Adrenal gland (tissue), 12 donors: ENCODE results near the gene DOCK1. TPM values are rescaled to one million over a fixed set of nuclear protein-coding genes. Genes with fewer than 3 reads are reported as not detected.

ENCODE experiments used
- DNase-seq, 7 donors: peaks; one replicate each; pipeline ENCODE4 v3.0.0-alpha.2; 2019 to 2020
- H3K27ac ChIP-seq, 5 donors: fragments of 200-600 bp; sonication (generic) in 4 of 5; 1 replicate in 3 of 5; 2 replicates in 2 of 5; pipeline versions ENCODE4 v1.5.1 to v1.8.0; 2016 to 2020; ENCODE audit warnings: mild to moderate bottlenecking in 1 of 5
- H3K27me3 ChIP-seq: fragments of 200-600 bp; 2 replicates; pipeline ENCODE4 v1.8.0; 2021
- H3K36me3 ChIP-seq, 2 donors: fragments of 200-600 bp; replicated peaks in 1 of 2; 1 replicate in 1 of 2; 2 replicates in 1 of 2; pipeline versions ENCODE4 v1.5.1 to v1.8.0; 2018 to 2022
- H3K4me1 ChIP-seq, 2 donors: fragments of 200-600 bp; replicated peaks in 1 of 2; 1 replicate in 1 of 2; 2 replicates in 1 of 2; pipeline versions ENCODE4 v1.5.1 to v1.8.0; 2018 to 2021
- H3K4me3 ChIP-seq, 4 donors: fragments of 200-600 bp; sonication (generic) in 3 of 4; one replicate each; pipeline ENCODE4 v1.5.1; 2016 to 2018
- H3K9me3 ChIP-seq, 3 donors: fragments of 200-600 bp; sonication (generic) in 1 of 3; replicated peaks in 1 of 3; 1 replicate in 2 of 3; 2 replicates in 1 of 3; pipeline versions ENCODE4 v1.5.1 to v1.8.0; 2016 to 2021
- CTCF ChIP-seq, 6 experiments: fragments of 450-650 bp in 4 of 6; fragments of 200-600 bp in 2 of 6; sonication (generic) in 1 of 6; IDR thresholded peaks; 1 replicate in 5 of 6; 2 replicates in 1 of 6; pipeline versions ENCODE4 v1.5.1 to v1.8.0; 2016 to 2021; ENCODE audit warnings: antibody characterized with exemption in 6 of 6, mild to moderate bottlenecking in 2 of 6, moderate library complexity in 1 of 6
- POLR2A ChIP-seq, 2 donors: fragments of 450-650 bp; IDR thresholded peaks; one replicate each; pipeline ENCODE4 v1.6.1; 2017; ENCODE audit warnings: antibody characterized with exemption in 2 of 2, mild to moderate bottlenecking in 2 of 2, moderate library complexity in 1 of 2
- WGBS, 4 donors: extraction: QIAGEN DNeasy Blood & Tissue Kit in 2 of 4; methylation state at CpG; one replicate each; pipeline versions ENCODE4 v1.1.5 to v1.1.7; 2013 to 2017; 5-methylcytosine and 5-hydroxymethylcytosine counted together
- intact Hi-C, 2 donors: fragments of 100-400 bp; cut with DNase I; formaldehyde crosslinking; loops; one replicate each; pipeline versions ENCODE4 v1.14.1 to v1.15.0; 2022 to 2023
- polyA plus RNA-seq, 3 donors: library from polyadenylated mRNA; stranded (reverse); fragments of 200-250 nt in 2 of 3; fragments of 350-450 nt in 1 of 3; fragmentation: Illumina TruSeq in 1 of 3; extraction: RNeasy Lipid Tissue Mini Kit (QIAGEN cat#74804) in 1 of 3; gene quantifications; one replicate each; pipeline ENCODE4 v1.2.3, GENCODE V29; 2013 to 2014
- total RNA-seq, 9 donors: library from RNA; depleted of rRNA in 4 of 9; stranded (reverse); fragments of >200 nt in 4 of 9; fragments of 120-200 nt in 1 of 9; fragmentation: NEBNext Ultra II Directional in 1 of 9; extraction: Animal tissue kit (Norgen Biotek cat#: 25700) in 1 of 9; gene quantifications; one replicate each; pipeline versions ENCODE4 v1.1.0 to v1.2.4, GENCODE V29; 2013 to 2023
- donor health status: healthy with polysubstance abuse.
- donor health status: Bipolar disorder and iron deficiency.
- donor health status: DM: yes; HTN: yes; CAD: no.
- donor health status: DM: no; HTN: no; CAD: no.
- donor health status: DM: no; HTN: no; CAD: no.
- donor health status: DM: yes; HTN: yes; CAD: no.

Gene DOCK1
- total and polyA plus RNA-seq, 12 donors: 8.1 to 30.4 (median 21.6) TPM

- Histone ChIP-seq H3K27me3 (no peaks in the 10 kb centered on the region), H3K36me3 (no peaks in the 10 kb centered on the region), H3K4me1 (peaks cover 10 to 22% of the 10 kb centered on the region in 2 donors), H3K27ac (peak overlapping the region in 4 of 5 donors; percentile 35 to 72 (median 38)), H3K4me3 (no peak overlapping the region), H3K9me3 (no peaks in the 10 kb centered on the region)
- TF ChIP-seq CTCF (IDR thresholded peaks at IDR 0.05) (no peak), POLR2A (IDR thresholded peaks at IDR 0.05) (no peak)
- intact Hi-C loops: no loop called here
- peak in 3 of 7 donors; percentile 22 to 51 (median 49) for DNase-seq
- WGBS, 4 donors: 49 to 67% (median 53%) methylated on average over 12 of the region's 12 CpGs
Observed at GRCh38 chr10:127415901-127416581, 510.8 kb downstream of the DOCK1 start.

GRCh38 chr10:127417031-127417430 lies 511.8 kb downstream of the DOCK1 start:
- WGBS, 4 donors: 78 to 93% (median 85%) methylated on average over 3 to 10 of the region's 10 CpGs
- H3K4me1 ChIP-seq: peaks cover 10 to 22% of the 10 kb centered on the region in 2 donors

GRCh38 chr10:127417686-127418401 lies 512.6 kb downstream of the DOCK1 start:
- peaks cover 10 to 22% of the 10 kb centered on the region in 2 donors for H3K4me1 ChIP-seq
- no peaks in the 10 kb centered on the region for H3K27me3 ChIP-seq
- H3K4me3 ChIP-seq: no peak overlapping the region
- 92 to 96% (median 95%) methylated on average over 12 of the region's 12 CpGs for WGBS, 4 donors
- TF ChIP-seq CTCF (IDR thresholded peaks at IDR 0.05): no peak
- TF ChIP-seq POLR2A (IDR thresholded peaks at IDR 0.05): no peak
- H3K36me3 ChIP-seq: no peaks in the 10 kb centered on the region
- DNase-seq: no peak
- intact Hi-C loops: no loop called here
- H3K9me3 ChIP-seq: no peaks in the 10 kb centered on the region
- no peak overlapping the region for H3K27ac ChIP-seq

More at GRCh38 chr10:127417031-127417430, 511.8 kb downstream of the DOCK1 start:
- Histone ChIP-seq H3K4me3 (no peak overlapping the region), H3K27me3 (no peaks in the 10 kb centered on the region), H3K27ac (no peak overlapping the region), H3K36me3 (no peaks in the 10 kb centered on the region), H3K9me3 (no peaks in the 10 kb centered on the region)
- TF ChIP-seq CTCF (IDR thresholded peaks at IDR 0.05) (no peak), POLR2A (IDR thresholded peaks at IDR 0.05) (no peak)
- intact Hi-C loops: no loop called here
- no peak for DNase-seq

- Histone ChIP-seq H3K36me3 (no peaks in the 10 kb centered on the region), H3K4me3 (no peak overlapping the region), H3K27me3 (no peaks in the 10 kb centered on the region), H3K27ac (no peak overlapping the region), H3K4me1 (peaks cover 10 to 22% of the 10 kb centered on the region in 2 donors), H3K9me3 (no peaks in the 10 kb centered on the region)
- intact Hi-C loops: no loop called here
- peak in 4 of 7 donors; percentile 39 to 46 (median 42) for DNase-seq
- 62 to 100% (median 64%) methylated on average over 3 to 13 of the region's 13 CpGs for WGBS, 4 donors
- TF ChIP-seq POLR2A (IDR thresholded peaks at IDR 0.05) (no peak), CTCF (IDR thresholded peaks at IDR 0.05) (no peak)
Observed at GRCh38 chr10:127418536-127419168, 513.4 kb downstream of the DOCK1 start.
